Measurements from ENCODE around the gene SFI1. TPM values are rescaled to one million over a fixed set of nuclear protein-coding genes. Genes with fewer than 3 reads are reported as not detected.

Gene SFI1
- polyA plus RNA-seq, 1 donor (not counting 4 experiments of a cell fraction or from before 2014, with no cell fraction given): 10.7 TPM

DNA sequence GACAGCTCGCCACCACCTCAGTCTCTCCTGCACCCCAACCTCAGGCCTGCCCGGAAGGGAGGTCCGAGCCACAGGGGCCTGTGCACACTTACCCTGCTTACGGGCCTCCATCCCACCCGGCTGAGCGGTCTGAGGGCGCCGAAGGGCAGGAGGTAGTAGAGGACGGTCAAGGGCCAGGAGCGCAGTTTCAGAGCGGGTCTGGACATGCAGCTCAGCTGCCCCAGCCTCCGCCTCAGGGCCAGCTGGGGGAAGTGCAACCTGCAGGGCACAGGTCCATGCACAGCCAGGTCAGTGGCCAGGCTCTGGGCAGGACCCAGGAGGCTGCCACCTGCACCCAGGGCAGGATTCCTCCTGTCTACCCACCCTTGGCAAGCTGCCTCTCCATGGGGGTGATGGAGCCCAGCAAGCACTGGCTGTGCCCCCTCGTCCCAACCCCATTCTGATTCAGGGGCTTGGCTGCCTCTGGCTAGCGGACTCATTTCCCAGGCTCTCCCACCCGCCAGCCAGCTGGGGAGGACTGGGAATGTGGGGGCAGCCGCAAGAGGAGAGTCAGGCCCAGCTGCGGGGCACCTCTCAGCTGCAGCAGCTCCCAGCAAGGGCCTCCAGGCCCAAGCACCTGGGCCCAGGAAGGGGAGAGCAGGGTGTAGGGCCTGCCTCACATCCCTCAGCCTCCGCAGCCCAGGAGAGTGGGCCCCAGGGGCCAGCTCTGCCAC lies 127.4 kb downstream of the SFI1 start:
- peaks cover 75% of the 10 kb centered on the region for H3K79me2 ChIP-seq (ENCODE audit: control insufficient read depth, insufficient read depth, low read length)
- H3K4me2 ChIP-seq (ENCODE audit: control insufficient read depth, extremely low read depth, insufficient read depth, low read depth, low read length): no peak overlapping the region
- H3K36me3 ChIP-seq (ENCODE audit: control insufficient read depth in 2 of 2, extremely low read depth in 1 of 2, insufficient read depth in 2 of 2, low read length in 2 of 2): peaks cover 23 to 63% of the 10 kb centered on the region in 2 experiments
- DNase-seq (ENCODE audit: low read depth, low spot score): no peak
- H3K9ac ChIP-seq (ENCODE audit: control insufficient read depth, extremely low read depth, insufficient read depth, low read length): no peak overlapping the region
- H2AFZ ChIP-seq (ENCODE audit: control insufficient read depth, low read length): no peak overlapping the region
- no peaks in the 10 kb centered on the region for H3K27me3 ChIP-seq (ENCODE audit: control insufficient read depth, extremely low read depth, insufficient read depth, low read length)
- H3K9me1 ChIP-seq (ENCODE audit: control insufficient read depth, extremely low read depth, insufficient read depth, low read length): peaks cover 2% of the 10 kb centered on the region
- H3K27ac ChIP-seq (ENCODE audit: control insufficient read depth, insufficient read depth, low read length): no peak overlapping the region
- peaks cover 36% of the 10 kb centered on the region for H4K20me1 ChIP-seq (ENCODE audit: control insufficient read depth, extremely low read depth, insufficient read depth, low read length)
- H3K4me3 ChIP-seq (ENCODE audit: control insufficient read depth in 2 of 3, extremely low read depth in 1 of 3, insufficient read depth in 2 of 3, low read depth in 1 of 3, low read length in 3 of 3): no peak overlapping the region
- TF ChIP-seq, protein P1, sequence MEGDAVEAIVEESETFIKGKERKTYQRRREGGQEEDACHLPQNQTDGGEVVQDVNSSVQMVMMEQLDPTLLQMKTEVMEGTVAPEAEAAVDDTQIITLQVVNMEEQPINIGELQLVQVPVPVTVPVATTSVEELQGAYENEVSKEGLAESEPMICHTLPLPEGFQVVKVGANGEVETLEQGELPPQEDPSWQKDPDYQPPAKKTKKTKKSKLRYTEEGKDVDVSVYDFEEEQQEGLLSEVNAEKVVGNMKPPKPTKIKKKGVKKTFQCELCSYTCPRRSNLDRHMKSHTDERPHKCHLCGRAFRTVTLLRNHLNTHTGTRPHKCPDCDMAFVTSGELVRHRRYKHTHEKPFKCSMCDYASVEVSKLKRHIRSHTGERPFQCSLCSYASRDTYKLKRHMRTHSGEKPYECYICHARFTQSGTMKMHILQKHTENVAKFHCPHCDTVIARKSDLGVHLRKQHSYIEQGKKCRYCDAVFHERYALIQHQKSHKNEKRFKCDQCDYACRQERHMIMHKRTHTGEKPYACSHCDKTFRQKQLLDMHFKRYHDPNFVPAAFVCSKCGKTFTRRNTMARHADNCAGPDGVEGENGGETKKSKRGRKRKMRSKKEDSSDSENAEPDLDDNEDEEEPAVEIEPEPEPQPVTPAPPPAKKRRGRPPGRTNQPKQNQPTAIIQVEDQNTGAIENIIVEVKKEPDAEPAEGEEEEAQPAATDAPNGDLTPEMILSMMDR (optimal IDR thresholded peaks at IDR 0.05 in 1 of 3, IDR thresholded peaks at IDR 0.05 in 1 of 3, conservative IDR thresholded peaks at IDR 0.05 in 1 of 3; ENCODE audit: extremely low read depth in 1 of 3, insufficient read depth in 2 of 3, low read length in 3 of 3): no peak
- no peak for TF ChIP-seq EZH2 (IDR thresholded peaks at IDR 0.05; ENCODE audit: low read length)
- dilution Hi-C loops (cut with MboI; ENCODE audit: extremely low pct_ligation_motif_present, low sequenced_read_pairs): no loop called here
- FAIRE-seq: no peak
- peaks cover 16% of the 10 kb centered on the region for H3K4me1 ChIP-seq (ENCODE audit: control insufficient read depth, extremely low read depth, insufficient read depth, low read length)
- no peaks in the 10 kb centered on the region for H3K9me3 ChIP-seq (ENCODE audit: control insufficient read depth, low read depth, low read length)

DNA sequence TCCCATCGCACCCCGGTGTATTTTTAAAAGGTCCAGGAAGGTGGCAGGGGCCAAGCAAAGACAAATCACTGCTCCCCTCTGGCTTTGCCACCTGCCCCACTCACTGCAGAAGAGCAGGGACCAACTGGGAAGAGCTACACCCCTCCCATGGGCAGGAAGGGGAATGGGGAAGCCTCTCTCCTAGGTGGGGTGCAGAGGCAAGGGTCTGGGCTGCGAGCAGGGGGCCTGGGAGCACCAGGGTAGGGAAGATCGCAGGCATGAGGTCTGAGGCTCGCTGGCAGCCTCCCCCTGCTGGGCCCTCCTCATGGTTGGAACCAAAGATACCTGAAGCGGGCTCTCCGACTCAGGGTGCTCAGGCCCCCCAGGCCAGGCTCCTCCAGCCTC lies 128.9 kb downstream of the SFI1 start:
- no peak for FAIRE-seq
- Histone ChIP-seq H2AFZ (ENCODE audit: control insufficient read depth, low read length) (no peak overlapping the region), H3K4me2 (ENCODE audit: control insufficient read depth, extremely low read depth, insufficient read depth, low read depth, low read length) (no peak overlapping the region), H3K4me3 (ENCODE audit: control insufficient read depth in 2 of 3, extremely low read depth in 1 of 3, insufficient read depth in 2 of 3, low read depth in 1 of 3, low read length in 3 of 3) (no peak overlapping the region), H3K9me1 (ENCODE audit: control insufficient read depth, extremely low read depth, insufficient read depth, low read length) (peaks cover 2% of the 10 kb centered on the region), H4K20me1 (ENCODE audit: control insufficient read depth, extremely low read depth, insufficient read depth, low read length) (peaks cover 40% of the 10 kb centered on the region), H3K4me1 (ENCODE audit: control insufficient read depth, extremely low read depth, insufficient read depth, low read length) (peaks cover 18% of the 10 kb centered on the region), H3K36me3 (ENCODE audit: control insufficient read depth in 2 of 2, extremely low read depth in 1 of 2, insufficient read depth in 2 of 2, low read length in 2 of 2) (peaks cover 12 to 56% of the 10 kb centered on the region in 2 experiments), H3K9me3 (ENCODE audit: control insufficient read depth, low read depth, low read length) (no peaks in the 10 kb centered on the region), H3K27me3 (ENCODE audit: control insufficient read depth, extremely low read depth, insufficient read depth, low read length) (no peaks in the 10 kb centered on the region), H3K79me2 (ENCODE audit: control insufficient read depth, insufficient read depth, low read length) (peaks cover 88% of the 10 kb centered on the region), H3K9ac (ENCODE audit: control insufficient read depth, extremely low read depth, insufficient read depth, low read length) (no peak overlapping the region), H3K27ac (ENCODE audit: control insufficient read depth, insufficient read depth, low read length) (no peak overlapping the region)
- TF ChIP-seq EZH2 (IDR thresholded peaks at IDR 0.05; ENCODE audit: low read length): no peak
- TF ChIP-seq, protein P1 (optimal IDR thresholded peaks at IDR 0.05 in 1 of 3, IDR thresholded peaks at IDR 0.05 in 1 of 3, conservative IDR thresholded peaks at IDR 0.05 in 1 of 3; ENCODE audit: extremely low read depth in 1 of 3, insufficient read depth in 2 of 3, low read length in 3 of 3): no peak
- DNase-seq (ENCODE audit: low read depth, low spot score): no peak
- dilution Hi-C loops (cut with MboI; ENCODE audit: extremely low pct_ligation_motif_present, low sequenced_read_pairs): no loop called here
